GM18520 (cell line): ENCODE data around the gene EID1.
"Not testable (repeated sequence)": the region's sequence is repeated elsewhere in the genome, so short reads cannot be mapped to it uniquely, and the experiment has no call there.

Experiments
- ATAC-seq: cut with Tn5 transposase; IDR thresholded peaks from one replicate; pipeline ENCODE4 v1.9.1; 2021; ENCODE audit not compliant: unreplicated experiment

Gene EID1

GRCh38 chr15:48909313-48909712, 31.4 kb downstream of the EID1 start:
- not testable (repeated sequence) for ATAC-seq

- not testable (repeated sequence) for ATAC-seq
These were observed 32.6 kb downstream of the EID1 start for GRCh38 chr15:48910554-48910953.

- ATAC-seq, result no peak
These were observed 35.2 kb downstream of the EID1 start for GRCh38 chr15:48913141-48913540.

GRCh38 chr15:48914717-48915116, 36.8 kb downstream of the EID1 start:
- no peak for ATAC-seq

GRCh38 chr15:48915861-48916260, 37.9 kb downstream of the EID1 start:
- no peak for ATAC-seq

- ATAC-seq, result no peak
These were observed 38.8 kb downstream of the EID1 start for GRCh38 chr15:48916721-48917120.

GRCh38 chr15:48922046-48922445, 44.1 kb downstream of the EID1 start:
- no peak for ATAC-seq

- ATAC-seq, result no peak
These were observed 46.8 kb downstream of the EID1 start for GRCh38 chr15:48924528-48925393.

- ATAC-seq, result no peak
These were observed 47.8 kb downstream of the EID1 start for GRCh38 chr15:48925714-48926223.

GRCh38 chr15:48928877-48929538, 51.1 kb downstream of the EID1 start:
- ATAC-seq, result peak; percentile 33

- no peak for ATAC-seq
These were observed 51.7 kb downstream of the EID1 start for GRCh38 chr15:48929661-48930060.
